WTC11 (cell line): Measurements from ENCODE around the gene H19. TPM values are rescaled to one million over a fixed set of nuclear protein-coding genes. Genes with fewer than 3 reads are reported as not detected.

ENCODE experiments used
- ATAC-seq: fragments of 200-7000 bp; cut with Tn5 transposase; 2 replicates; pipeline ENCODE4 v1.10.0; 2021; ENCODE audit warnings: mild to moderate bottlenecking, moderate library complexity
- CTCF ChIA-PET: fragments of 300-600 bp; sonication (Branson Sonifier 250); formaldehyde crosslinking; loops from one replicate; lab custom pipeline; 2021; ENCODE audit warnings: antibody characterized with exemption; lab: Charles Lee
- POLR2A ChIA-PET: fragments of 350-600 bp; sonication (Branson Sonifier 250); formaldehyde crosslinking; loops from one replicate; lab custom pipeline; 2021; ENCODE audit warnings: antibody characterized with exemption; lab: Charles Lee
- DNase-seq: peaks from one replicate; pipeline ENCODE4 v3.0.0; 2021; ENCODE audit warnings: low spot score
- H3K27ac Mint-ChIP-seq: 2 replicates; pipeline ENCODE4 v1.8.0; 2021; ENCODE audit warnings: mixed read lengths
- H3K27me3 Mint-ChIP-seq: 2 replicates; pipeline ENCODE4 v1.8.0; 2021; ENCODE audit warnings: low read depth, mild to moderate bottlenecking, moderate library complexity, mixed read lengths
- H3K36me3 Mint-ChIP-seq: 2 replicates; pipeline ENCODE4 v1.8.0; 2021; ENCODE audit warnings: mixed read lengths
- H3K4me1 Mint-ChIP-seq: 2 replicates; pipeline ENCODE4 v1.8.0; 2022; ENCODE audit warnings: mixed read lengths
- H3K4me3 Mint-ChIP-seq: 2 replicates; pipeline ENCODE4 v1.8.0; 2021; ENCODE audit warnings: mild to moderate bottlenecking, moderate library complexity, mixed read lengths
- H3K9me3 Mint-ChIP-seq: 2 replicates; pipeline ENCODE4 v1.8.0; 2021; ENCODE audit warnings: mixed read lengths
- ATF1 ChIP-seq: sonication (generic); formaldehyde crosslinking; IDR thresholded peaks from 2 replicates; pipeline ENCODE4 v1.8.1; 2023; ENCODE audit warnings: mild to moderate bottlenecking, moderate library complexity, missing genetic modification reagents
- CREB1 ChIP-seq: sonication (generic); formaldehyde crosslinking; IDR thresholded peaks from 2 replicates; pipeline ENCODE4 v1.8.0; 2023; ENCODE audit warnings: mild to moderate bottlenecking, missing genetic modification reagents
- CREM ChIP-seq: sonication (generic); formaldehyde crosslinking; IDR thresholded peaks from 2 replicates; pipeline ENCODE4 v1.8.1; 2022; ENCODE audit warnings: mild to moderate bottlenecking, missing genetic modification reagents, moderate library complexity
- GABPB1 ChIP-seq: sonication (generic); formaldehyde crosslinking; IDR thresholded peaks from 2 replicates; pipeline ENCODE4 v1.8.1; 2023; ENCODE audit warnings: mild to moderate bottlenecking, missing genetic modification reagents
- JAZF1 ChIP-seq: fragments of 250-450 bp; sonication (Bioruptor Pico); IDR thresholded peaks from 2 replicates; pipeline ENCODE4 v1.9.0; 2021; ENCODE audit warnings: moderate library complexity, mild to moderate bottlenecking, inconsistent platforms
- JUN ChIP-seq: sonication (generic); formaldehyde crosslinking; IDR thresholded peaks from 2 replicates; pipeline ENCODE4 v1.8.0; 2023; ENCODE audit warnings: mild to moderate bottlenecking, missing genetic modification reagents
- MXD4 ChIP-seq: fragments of 250-450 bp; sonication (Bioruptor Pico); IDR thresholded peaks from 2 replicates; pipeline ENCODE4 v1.8.0; 2021; ENCODE audit warnings: mild to moderate bottlenecking, moderate library complexity, borderline replicate concordance
- NFATC4 ChIP-seq: fragments of 250-450 bp; sonication (Bioruptor Pico); IDR thresholded peaks from 2 replicates; pipeline ENCODE4 v1.9.0; 2021; ENCODE audit warnings: mild to moderate bottlenecking
- NR1H2 ChIP-seq: sonication (generic); formaldehyde crosslinking; IDR thresholded peaks from 2 replicates; pipeline ENCODE4 v1.9.0; 2021; ENCODE audit warnings: mild to moderate bottlenecking, moderate library complexity, missing genetic modification reagents
- NR3C1 ChIP-seq: sonication (generic); formaldehyde crosslinking; conservative IDR thresholded peaks from 2 replicates; pipeline ENCODE4 v1.8.1; 2023; ENCODE audit warnings: low read depth, mild to moderate bottlenecking, missing genetic modification reagents
- RELA ChIP-seq: sonication (generic); formaldehyde crosslinking; IDR thresholded peaks from 2 replicates; pipeline ENCODE4 v1.8.1; 2022; ENCODE audit warnings: missing genetic modification reagents, mild to moderate bottlenecking, borderline replicate concordance
- SP1 ChIP-seq: sonication (generic); formaldehyde crosslinking; conservative IDR thresholded peaks from 2 replicates; pipeline ENCODE4 v1.8.1; 2022; ENCODE audit warnings: missing genetic modification reagents
- ZNF121 ChIP-seq: sonication (generic); formaldehyde crosslinking; IDR thresholded peaks from 2 replicates; pipeline ENCODE4 v1.8.0; 2023; ENCODE audit warnings: missing genetic modification reagents
- ZNF263 ChIP-seq: sonication (generic); formaldehyde crosslinking; IDR thresholded peaks from 2 replicates; pipeline ENCODE4 v1.8.1; 2022; ENCODE audit warnings: low read depth, mild to moderate bottlenecking, moderate library complexity, missing genetic modification reagents
- total RNA-seq: library from RNA; stranded (reverse); gene quantifications from 3 replicates; pipeline ENCODE4 v1.2.3, GENCODE V29; 2021
- TF ChIP-seq, protein P1 (sequence below): sonication (generic); formaldehyde crosslinking; IDR thresholded peaks from 2 replicates; pipeline ENCODE4 v1.8.0; 2023; ENCODE audit warnings: missing genetic modification reagents
- TF ChIP-seq, protein P2 (sequence below): fragments of 200-600 bp; IDR thresholded peaks from 2 replicates; pipeline ENCODE4 v1.8.0; 2022; ENCODE audit warnings: antibody characterized with exemption
- TF ChIP-seq, protein P3 (sequence below): fragments of 250-450 bp; sonication (Bioruptor Pico); IDR thresholded peaks from 2 replicates; pipeline ENCODE4 v1.9.0; 2021; ENCODE audit warnings: mild to moderate bottlenecking
- TF ChIP-seq, protein P4 (sequence below): fragments of 250-450 bp; sonication (Bioruptor Pico); IDR thresholded peaks from 2 replicates; pipeline ENCODE4 v1.9.0; 2021; ENCODE audit warnings: mild to moderate bottlenecking
- TF ChIP-seq, protein P5 (sequence below): sonication (generic); formaldehyde crosslinking; IDR thresholded peaks from 2 replicates; pipeline ENCODE4 v1.8.1; 2023; ENCODE audit warnings: mild to moderate bottlenecking, missing genetic modification reagents, borderline replicate concordance

H19 gene
- total RNA-seq, 1 experiment from 2014 or later = 12.7 TPM

DNA sequence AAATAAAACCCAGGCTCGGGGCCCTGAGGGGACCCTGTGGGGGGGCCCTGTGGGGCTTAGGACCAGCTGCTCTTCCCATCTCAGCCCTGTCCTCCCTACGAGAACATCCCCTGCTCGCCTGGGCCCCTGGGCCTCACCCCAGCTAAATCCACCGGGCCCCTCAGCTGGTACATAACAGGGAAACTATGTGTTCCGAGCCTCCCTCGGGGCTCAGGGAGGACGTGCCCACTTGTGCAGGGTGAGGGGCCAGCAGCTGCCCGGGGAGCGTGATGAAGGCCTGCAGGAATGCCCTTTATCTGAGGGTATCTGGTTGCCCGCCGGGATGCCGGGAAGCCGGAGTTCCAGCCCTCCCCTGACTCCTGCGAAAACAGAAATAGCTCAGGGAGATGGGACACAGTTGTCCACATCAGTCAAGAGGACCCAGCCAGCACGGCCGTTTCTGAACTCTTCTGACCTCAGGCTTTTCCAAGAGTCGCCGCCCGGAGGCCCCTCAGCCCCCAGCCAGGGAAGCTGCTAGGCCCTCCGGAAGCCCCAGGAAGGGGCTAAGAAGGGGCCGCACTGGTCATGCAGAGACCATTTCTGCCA, 29.9 kb downstream of the H19 start:
- ATAC-seq (no peak), DNase-seq (no peak)
- POLR2A ChIA-PET = interaction anchor here (0.9 kb wide), 1 partner anchor 84 kb away, joined by 3 read pairs; no protein-coding TSS in a partner anchor
- Mint-ChIP-seq H3K27me3 (no peaks in the 10 kb centered on the region), H3K27ac (no peak overlapping the region), H3K36me3 (no peaks in the 10 kb centered on the region), H3K9me3 (no peaks in the 10 kb centered on the region), H3K4me3 (no peak overlapping the region), H3K4me1 (no peaks in the 10 kb centered on the region)
- CTCF ChIA-PET = interaction anchor here (0.8 to 5.5 kb wide), 7 partner anchors 13 to 274 kb away, joined by 3 to 25 read pairs (median 4); no protein-coding TSS in a partner anchor
- no peak for TF ChIP-seq MXD4 (CRISPR knock-in tag)
- TF ChIP-seq, protein P1, sequence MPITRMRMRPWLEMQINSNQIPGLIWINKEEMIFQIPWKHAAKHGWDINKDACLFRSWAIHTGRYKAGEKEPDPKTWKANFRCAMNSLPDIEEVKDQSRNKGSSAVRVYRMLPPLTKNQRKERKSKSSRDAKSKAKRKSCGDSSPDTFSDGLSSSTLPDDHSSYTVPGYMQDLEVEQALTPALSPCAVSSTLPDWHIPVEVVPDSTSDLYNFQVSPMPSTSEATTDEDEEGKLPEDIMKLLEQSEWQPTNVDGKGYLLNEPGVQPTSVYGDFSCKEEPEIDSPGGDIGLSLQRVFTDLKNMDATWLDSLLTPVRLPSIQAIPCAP (CRISPR knock-in tag) = no peak
- no peak for TF ChIP-seq GABPB1 (CRISPR knock-in tag)
- no peak for TF ChIP-seq SP1 (CRISPR knock-in tag)
- no peak for TF ChIP-seq ATF1 (CRISPR knock-in tag)
- TF ChIP-seq, protein P2, sequence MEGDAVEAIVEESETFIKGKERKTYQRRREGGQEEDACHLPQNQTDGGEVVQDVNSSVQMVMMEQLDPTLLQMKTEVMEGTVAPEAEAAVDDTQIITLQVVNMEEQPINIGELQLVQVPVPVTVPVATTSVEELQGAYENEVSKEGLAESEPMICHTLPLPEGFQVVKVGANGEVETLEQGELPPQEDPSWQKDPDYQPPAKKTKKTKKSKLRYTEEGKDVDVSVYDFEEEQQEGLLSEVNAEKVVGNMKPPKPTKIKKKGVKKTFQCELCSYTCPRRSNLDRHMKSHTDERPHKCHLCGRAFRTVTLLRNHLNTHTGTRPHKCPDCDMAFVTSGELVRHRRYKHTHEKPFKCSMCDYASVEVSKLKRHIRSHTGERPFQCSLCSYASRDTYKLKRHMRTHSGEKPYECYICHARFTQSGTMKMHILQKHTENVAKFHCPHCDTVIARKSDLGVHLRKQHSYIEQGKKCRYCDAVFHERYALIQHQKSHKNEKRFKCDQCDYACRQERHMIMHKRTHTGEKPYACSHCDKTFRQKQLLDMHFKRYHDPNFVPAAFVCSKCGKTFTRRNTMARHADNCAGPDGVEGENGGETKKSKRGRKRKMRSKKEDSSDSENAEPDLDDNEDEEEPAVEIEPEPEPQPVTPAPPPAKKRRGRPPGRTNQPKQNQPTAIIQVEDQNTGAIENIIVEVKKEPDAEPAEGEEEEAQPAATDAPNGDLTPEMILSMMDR = no peak
- no peak for TF ChIP-seq JUN (CRISPR knock-in tag)
- no peak for TF ChIP-seq ZNF263
- no peak for TF ChIP-seq NR1H2 (CRISPR knock-in tag)

DNA sequence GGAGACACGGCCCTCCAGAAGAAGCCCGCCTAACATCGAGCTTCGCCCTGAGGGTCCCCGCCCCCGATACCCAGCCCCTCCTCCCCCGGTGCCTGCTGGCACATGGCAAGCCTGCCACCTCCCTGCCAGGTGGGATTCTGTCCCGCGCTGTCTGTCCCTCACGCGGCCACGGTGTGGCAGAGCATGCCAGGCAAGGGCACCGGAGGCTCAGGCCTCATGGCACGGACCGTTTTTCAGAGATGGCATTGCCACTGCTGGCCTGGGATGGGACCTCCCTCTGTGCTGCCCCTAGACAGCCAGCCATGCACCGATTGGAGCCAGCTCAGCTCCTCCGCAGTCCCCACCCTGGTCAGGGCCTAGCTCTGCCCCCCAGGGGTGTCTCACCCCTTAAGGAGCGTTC, 31.1 kb downstream of the H19 start:
- Mint-ChIP-seq H3K27me3 (no peaks in the 10 kb centered on the region), H3K36me3 (no peaks in the 10 kb centered on the region), H3K4me3 (no peak overlapping the region), H3K27ac (no peak overlapping the region), H3K4me1 (no peaks in the 10 kb centered on the region), H3K9me3 (no peaks in the 10 kb centered on the region)
- DNase-seq = no peak
- CTCF ChIA-PET = interaction anchor here (0.6 to 5.5 kb wide), 8 partner anchors 18 to 392 kb away, joined by 3 to 25 read pairs (median 3); no protein-coding TSS in a partner anchor
- no peak for ATAC-seq
- POLR2A ChIA-PET = no interaction called here
- TF ChIP-seq NFATC4 (no peak), CREB1 (CRISPR knock-in tag) (no peak), JAZF1 (CRISPR knock-in tag) (no peak), RELA (no peak), ZNF121 (no peak), NR1H2 (CRISPR knock-in tag) (no peak), NR3C1 (CRISPR knock-in tag) (no peak), CREM (CRISPR knock-in tag) (no peak)
- TF ChIP-seq, protein P3, sequence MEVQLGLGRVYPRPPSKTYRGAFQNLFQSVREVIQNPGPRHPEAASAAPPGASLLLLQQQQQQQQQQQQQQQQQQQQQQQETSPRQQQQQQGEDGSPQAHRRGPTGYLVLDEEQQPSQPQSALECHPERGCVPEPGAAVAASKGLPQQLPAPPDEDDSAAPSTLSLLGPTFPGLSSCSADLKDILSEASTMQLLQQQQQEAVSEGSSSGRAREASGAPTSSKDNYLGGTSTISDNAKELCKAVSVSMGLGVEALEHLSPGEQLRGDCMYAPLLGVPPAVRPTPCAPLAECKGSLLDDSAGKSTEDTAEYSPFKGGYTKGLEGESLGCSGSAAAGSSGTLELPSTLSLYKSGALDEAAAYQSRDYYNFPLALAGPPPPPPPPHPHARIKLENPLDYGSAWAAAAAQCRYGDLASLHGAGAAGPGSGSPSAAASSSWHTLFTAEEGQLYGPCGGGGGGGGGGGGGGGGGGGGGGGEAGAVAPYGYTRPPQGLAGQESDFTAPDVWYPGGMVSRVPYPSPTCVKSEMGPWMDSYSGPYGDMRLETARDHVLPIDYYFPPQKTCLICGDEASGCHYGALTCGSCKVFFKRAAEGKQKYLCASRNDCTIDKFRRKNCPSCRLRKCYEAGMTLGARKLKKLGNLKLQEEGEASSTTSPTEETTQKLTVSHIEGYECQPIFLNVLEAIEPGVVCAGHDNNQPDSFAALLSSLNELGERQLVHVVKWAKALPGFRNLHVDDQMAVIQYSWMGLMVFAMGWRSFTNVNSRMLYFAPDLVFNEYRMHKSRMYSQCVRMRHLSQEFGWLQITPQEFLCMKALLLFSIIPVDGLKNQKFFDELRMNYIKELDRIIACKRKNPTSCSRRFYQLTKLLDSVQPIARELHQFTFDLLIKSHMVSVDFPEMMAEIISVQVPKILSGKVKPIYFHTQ (CRISPR knock-in tag) = no peak
- TF ChIP-seq, protein P4, sequence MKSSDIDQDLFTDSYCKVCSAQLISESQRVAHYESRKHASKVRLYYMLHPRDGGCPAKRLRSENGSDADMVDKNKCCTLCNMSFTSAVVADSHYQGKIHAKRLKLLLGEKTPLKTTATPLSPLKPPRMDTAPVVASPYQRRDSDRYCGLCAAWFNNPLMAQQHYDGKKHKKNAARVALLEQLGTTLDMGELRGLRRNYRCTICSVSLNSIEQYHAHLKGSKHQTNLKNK (CRISPR knock-in tag) = no peak
- TF ChIP-seq, protein P5, sequence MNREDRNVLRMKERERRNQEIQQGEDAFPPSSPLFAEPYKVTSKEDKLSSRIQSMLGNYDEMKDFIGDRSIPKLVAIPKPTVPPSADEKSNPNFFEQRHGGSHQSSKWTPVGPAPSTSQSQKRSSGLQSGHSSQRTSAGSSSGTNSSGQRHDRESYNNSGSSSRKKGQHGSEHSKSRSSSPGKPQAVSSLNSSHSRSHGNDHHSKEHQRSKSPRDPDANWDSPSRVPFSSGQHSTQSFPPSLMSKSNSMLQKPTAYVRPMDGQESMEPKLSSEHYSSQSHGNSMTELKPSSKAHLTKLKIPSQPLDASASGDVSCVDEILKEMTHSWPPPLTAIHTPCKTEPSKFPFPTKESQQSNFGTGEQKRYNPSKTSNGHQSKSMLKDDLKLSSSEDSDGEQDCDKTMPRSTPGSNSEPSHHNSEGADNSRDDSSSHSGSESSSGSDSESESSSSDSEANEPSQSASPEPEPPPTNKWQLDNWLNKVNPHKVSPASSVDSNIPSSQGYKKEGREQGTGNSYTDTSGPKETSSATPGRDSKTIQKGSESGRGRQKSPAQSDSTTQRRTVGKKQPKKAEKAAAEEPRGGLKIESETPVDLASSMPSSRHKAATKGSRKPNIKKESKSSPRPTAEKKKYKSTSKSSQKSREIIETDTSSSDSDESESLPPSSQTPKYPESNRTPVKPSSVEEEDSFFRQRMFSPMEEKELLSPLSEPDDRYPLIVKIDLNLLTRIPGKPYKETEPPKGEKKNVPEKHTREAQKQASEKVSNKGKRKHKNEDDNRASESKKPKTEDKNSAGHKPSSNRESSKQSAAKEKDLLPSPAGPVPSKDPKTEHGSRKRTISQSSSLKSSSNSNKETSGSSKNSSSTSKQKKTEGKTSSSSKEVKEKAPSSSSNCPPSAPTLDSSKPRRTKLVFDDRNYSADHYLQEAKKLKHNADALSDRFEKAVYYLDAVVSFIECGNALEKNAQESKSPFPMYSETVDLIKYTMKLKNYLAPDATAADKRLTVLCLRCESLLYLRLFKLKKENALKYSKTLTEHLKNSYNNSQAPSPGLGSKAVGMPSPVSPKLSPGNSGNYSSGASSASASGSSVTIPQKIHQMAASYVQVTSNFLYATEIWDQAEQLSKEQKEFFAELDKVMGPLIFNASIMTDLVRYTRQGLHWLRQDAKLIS (CRISPR knock-in tag) = no peak
